GM21529 (cell line): Measurements from ENCODE around the gene CSPG4.
"Not testable (repeated sequence)": the region's sequence is repeated elsewhere in the genome, so short reads cannot be mapped to it uniquely, and the experiment has no call there.

Source experiments
- ATAC-seq: cut with Tn5 transposase; IDR thresholded peaks from one replicate; pipeline ENCODE4 v1.9.1; 2021; ENCODE audit not compliant: unreplicated experiment

The CSPG4 gene

GRCh38 chr15:75712668-75713337 is at the start of gene CSPG4:
TSS of gene CSPG4 (minus strand) at chr15:75712848. CDS start at chr15:75712755, 93 bp downstream.
- ATAC-seq = no peak

GRCh38 chr15:75762357-75762718 is 49.7 kb upstream of the CSPG4 start:
- not testable (repeated sequence) for ATAC-seq

GRCh38 chr15:75761446-75762356 is 49.1 kb upstream of the CSPG4 start:
- ATAC-seq = no peak

- no peak for ATAC-seq
Observed at GRCh38 chr15:75760704-75761435, 48.2 kb upstream of the CSPG4 start.

GRCh38 chr15:75760131-75760520 is 47.5 kb upstream of the CSPG4 start:
- not testable (repeated sequence) for ATAC-seq

- ATAC-seq = no peak
Observed at GRCh38 chr15:75759416-75760130, 46.9 kb upstream of the CSPG4 start.

GRCh38 chr15:75758071-75758872 is 45.6 kb upstream of the CSPG4 start:
- peak; percentile 90 for ATAC-seq

GRCh38 chr15:75754871-75755270 is 42.2 kb upstream of the CSPG4 start:
- not testable (repeated sequence) for ATAC-seq

- no peak for ATAC-seq
Observed at GRCh38 chr15:75753145-75753544, 40.5 kb upstream of the CSPG4 start.

GRCh38 chr15:75751891-75752290 is 39.2 kb upstream of the CSPG4 start:
- no peak for ATAC-seq

- no peak for ATAC-seq
Observed at GRCh38 chr15:75751116-75751875, 38.6 kb upstream of the CSPG4 start.

GRCh38 chr15:75750261-75751050 is 37.8 kb upstream of the CSPG4 start:
- ATAC-seq = no peak

- no peak for ATAC-seq
Observed at GRCh38 chr15:75749820-75750219, 37.2 kb upstream of the CSPG4 start.

- ATAC-seq = not testable (repeated sequence)
Observed at GRCh38 chr15:75748882-75749281, 36.2 kb upstream of the CSPG4 start.

- not testable (repeated sequence) for ATAC-seq
Observed at GRCh38 chr15:75747121-75747520, 34.5 kb upstream of the CSPG4 start.

- ATAC-seq = no peak
Observed at GRCh38 chr15:75745305-75745704, 32.7 kb upstream of the CSPG4 start.

GRCh38 chr15:75742346-75742745 is 29.7 kb upstream of the CSPG4 start:
- not testable (repeated sequence) for ATAC-seq

- no peak for ATAC-seq
Observed at GRCh38 chr15:75739791-75740190, 27.1 kb upstream of the CSPG4 start.
